ENCODE results near the gene NSMCE3.

NSMCE3 gene

DNA sequence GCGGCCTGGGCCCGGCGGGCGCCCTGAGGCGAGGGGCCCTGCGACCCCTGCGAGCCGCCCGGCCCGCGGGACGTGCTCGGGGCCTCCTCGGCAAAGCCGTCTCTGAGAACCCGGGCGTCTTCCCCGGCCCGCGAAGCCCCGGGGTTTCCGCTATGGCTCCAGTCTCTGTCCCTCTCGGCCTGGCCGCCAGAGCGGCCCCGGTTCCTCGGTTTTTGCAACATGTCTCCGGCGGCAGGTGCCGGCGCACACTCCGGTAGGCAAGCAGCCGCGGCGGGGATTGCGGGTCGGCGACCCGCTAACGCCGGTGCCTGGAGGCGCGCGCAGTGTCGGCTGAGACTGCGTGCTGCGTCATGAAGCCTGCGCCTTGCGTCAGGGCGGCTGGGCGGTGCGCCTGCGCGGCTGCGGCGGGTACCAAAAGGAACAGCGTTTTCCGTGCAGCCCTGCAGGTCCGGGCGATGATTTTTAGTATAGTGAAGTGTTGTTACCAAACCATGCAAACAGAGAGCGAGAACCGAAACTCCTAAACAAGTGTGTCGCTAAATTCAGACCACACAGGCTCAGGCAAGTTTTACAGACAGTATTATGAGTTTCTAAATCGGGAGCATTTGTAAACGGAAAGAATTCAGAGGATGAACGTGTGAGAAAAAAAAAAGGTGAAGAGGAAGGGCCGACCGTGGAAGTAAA, at the start of gene NSMCE3:
Gene NSMCE3, minus strand, starts transcription at position 338 of the 684 bp plus-strand sequence. Its CDS starts 117 bp downstream, at position 221.
- peak; percentile 31 for DNase-seq

DNA sequence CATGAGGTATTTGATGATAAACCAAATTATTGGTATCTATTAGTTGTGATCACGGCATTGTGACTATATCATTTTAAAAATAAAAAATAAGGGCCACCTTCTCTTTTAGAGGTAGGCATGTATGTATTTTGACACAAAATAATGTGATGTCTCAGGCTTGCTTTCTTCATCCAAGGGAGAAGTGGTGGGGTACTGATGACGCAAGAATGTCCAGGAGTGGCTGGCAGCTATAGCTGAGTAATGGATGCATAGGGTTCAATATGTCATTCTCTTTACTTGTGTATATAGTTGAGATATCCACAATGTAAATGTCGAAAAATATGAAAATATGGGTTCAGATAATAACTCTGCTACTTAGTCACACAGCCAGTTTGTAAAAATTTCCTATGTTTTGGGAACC, 46.8 kb upstream of the NSMCE3 start:
- DNase-seq = no peak

DNA sequence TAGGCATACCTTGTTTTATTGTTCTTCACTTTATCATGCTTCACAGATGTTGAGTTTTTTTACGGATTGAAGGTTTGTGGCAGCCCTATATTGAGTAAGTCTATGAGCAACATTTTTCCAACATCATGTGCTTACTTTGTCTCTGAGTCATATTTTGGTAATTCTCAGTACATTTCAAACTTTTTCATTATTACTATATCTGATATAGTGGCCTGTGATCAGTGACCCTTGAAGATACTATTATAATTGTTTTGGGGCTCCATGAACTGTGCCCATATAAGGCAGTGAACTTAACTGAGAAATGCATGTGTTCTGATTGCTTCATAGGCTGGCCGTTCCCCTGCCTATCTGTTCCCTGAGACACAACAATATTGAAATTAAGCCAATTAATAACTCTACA, 42.8 kb upstream of the NSMCE3 start:
- DNase-seq = no peak

DNA sequence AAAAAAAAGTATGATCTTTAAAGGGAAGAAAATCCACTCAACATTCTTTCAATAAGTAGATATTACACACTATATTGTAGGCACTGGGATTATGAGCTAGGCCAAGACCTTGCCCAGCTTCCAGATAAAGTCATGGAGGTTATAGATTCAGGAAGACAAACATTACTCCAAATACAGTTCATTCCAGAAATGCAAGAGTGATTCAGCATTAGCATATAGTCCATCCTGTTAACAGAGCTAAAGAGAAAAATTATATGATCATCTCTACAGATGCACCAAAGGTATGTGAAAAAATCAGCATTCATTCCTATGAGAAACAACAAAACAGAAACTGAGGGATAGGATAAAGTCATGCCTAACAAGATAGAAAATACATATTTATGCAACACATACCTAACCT, 42.1 kb upstream of the NSMCE3 start:
- no peak for DNase-seq

DNA sequence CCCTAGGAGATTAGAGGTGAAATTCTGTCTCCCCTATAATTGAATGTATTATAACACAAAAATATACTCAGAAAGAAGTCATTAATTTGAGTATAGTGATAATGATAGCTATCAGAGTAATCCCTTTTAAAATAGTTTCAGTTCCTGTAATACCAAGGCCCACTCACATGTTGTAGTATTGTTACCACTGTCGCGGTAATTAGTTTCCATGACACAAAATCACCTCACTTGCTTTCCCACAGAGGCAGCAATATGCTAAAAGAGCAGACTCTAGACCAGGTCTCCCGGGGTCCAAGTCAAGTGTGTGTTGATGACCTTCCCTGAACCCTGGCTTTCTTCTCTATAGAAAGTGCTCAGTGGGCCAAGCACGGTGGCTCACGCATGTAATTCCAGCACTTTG, 39.5 kb upstream of the NSMCE3 start:
- no peak for DNase-seq

DNA sequence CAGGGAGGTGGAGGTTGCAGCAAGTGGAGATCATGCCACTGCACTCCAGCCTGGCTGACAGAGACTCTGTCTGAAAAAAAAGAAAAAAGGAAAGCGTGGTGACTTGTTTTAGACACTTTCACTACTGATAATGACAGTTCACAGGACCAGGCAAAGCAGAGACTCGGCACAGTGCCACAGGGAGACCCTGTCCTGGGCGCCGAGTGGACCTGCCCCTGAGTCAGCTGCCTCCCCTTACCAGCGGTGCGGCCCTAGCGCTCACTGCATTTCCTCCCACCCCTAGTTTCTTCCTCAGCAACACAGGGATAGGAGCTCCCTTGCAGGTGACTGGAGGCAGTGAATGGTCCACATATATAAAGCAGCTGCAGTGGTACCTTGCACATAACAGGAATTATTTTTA, 38.7 kb upstream of the NSMCE3 start:
- DNase-seq = no peak

DNA sequence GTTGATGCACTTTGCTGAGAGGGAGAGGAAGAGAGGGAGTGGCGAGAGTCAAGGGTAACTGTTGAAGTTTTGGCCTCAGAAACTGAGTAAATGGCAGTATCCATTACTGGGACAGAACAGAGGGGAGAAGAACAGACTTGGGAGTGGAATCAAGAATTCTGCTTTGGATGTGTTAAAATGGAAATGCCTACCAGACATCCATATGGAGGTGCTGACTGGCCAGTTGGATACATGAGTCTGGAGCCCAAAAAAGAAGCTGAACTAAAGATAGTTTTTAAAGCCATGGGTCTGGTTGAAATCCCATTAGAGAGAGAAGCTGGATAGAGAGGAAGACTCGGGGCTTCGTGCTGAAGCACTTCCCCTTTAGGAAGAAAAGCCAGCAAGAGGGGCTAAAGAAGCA, 35.9 kb upstream of the NSMCE3 start:
- DNase-seq = no peak

DNA sequence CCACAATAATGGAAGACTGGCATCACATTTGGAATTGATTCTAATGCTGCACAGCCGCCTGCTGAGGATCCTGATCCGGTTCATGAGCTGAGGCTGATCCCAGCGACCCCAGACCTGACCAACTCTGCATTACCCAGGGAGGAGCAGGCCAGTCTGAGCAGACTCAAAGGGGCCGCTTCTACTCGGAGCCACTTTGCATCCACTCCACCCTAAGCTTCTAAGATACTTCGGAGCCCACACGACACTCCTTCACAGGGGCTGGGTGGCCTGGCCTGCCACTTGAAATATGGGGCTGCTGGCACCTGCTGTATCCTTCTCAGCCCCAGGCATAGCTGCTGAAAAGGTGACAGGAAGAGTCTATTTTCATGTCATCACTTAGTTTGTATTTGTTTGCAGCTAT, 33.2 kb upstream of the NSMCE3 start:
- no peak for DNase-seq

DNA sequence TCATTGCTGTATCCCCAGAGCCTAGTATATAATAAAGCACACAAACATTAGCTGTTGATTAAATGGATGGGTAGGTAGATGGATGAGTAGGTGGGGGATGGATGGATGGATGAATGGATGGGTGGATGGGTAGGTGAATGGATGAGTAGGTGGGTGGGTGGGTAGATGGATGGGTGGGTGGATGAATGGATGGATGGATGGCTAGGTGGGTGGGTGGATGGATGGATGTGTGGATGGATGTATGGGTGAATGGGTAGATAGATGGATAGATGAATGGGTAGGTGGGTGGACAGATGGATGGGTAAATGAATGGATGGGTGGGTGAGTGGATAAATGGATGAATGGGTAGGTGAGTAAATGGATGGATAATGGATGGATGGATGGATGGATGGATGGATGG, 30.2 kb upstream of the NSMCE3 start:
- no peak for DNase-seq

DNA sequence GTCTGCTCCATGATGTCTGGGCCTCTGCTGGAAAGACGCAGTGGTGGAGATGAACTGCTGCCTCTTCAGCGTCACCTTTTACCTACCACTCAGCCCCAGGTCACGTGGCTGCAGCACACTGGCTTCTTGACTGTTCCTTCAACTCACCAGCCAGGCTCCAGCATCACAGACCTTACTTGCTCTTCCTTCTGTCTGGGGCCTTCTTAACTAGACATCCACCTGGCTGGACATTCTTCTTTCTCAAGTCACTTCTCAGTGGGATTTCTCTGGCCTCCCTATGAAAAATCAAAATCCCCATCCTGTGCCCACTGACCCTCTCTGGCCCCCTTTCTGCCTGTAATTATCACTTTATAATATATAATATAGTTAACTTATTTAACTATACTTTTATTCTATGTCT, 29.7 kb upstream of the NSMCE3 start:
- DNase-seq = no peak

DNA sequence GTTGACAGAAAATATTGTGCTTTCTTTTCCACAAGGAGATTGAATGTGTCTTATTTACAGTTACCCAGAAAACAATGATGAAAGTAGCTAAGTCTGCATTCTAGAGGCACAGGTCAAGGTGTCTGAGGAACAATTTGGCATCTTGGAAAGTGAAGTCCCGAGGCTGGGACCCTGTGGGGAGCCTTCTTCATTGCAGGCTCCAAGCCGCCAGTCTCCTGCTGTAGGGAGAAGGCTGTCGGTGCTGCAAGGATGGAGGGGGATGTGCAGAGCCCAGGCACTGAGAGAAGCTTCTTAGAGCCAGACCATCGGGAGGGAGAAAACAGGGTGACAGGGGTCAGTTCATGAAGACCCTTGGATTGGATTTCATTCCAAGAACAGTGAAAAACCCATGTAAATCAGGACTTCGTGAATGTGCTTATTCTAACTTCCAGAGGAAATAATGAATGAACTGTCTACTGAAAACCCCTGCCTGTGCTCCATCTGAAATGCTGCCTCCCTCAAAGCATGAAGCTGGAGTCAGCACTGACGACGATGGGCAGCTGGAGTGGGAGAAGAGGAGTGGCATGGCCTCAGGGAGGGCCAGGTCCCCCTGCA, 25.2 kb upstream of the NSMCE3 start:
- no peak for DNase-seq

DNA sequence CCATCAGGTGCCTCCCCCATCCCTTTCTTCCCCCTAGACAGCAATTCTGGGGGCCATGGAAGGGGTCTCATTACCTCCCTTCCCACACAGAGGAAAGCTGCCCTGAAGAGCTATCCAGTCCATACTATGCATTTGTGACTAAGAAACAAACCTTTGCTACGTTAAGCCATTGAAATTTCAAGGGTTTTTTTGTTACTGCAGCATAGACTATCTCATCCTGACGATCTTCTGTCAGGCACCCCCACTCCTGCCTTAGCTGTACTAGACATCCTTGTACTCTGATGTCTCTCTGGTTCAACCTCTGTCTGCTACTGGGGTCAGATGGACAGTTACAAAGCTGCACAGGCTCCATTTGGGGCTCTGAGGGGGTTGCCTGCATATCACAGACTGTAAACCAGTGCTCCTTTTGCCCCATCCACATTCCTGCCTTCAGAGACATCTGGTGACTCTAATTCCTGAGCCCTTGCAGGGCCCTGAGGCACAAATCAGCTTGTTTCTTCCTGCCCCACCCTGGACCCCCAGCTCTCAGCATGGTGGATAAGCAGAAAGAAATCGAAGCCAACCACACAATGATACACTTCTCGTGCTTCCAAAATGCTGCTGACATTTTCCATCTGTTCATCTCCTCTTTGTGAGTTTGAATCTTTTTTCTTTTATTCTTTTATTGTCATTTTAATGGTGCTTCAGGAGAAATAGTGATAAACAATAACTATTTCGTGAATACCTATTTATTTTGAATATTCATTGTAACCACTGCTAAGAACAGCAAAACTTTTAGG, 21.6 kb upstream of the NSMCE3 start:
- no peak for DNase-seq

DNA sequence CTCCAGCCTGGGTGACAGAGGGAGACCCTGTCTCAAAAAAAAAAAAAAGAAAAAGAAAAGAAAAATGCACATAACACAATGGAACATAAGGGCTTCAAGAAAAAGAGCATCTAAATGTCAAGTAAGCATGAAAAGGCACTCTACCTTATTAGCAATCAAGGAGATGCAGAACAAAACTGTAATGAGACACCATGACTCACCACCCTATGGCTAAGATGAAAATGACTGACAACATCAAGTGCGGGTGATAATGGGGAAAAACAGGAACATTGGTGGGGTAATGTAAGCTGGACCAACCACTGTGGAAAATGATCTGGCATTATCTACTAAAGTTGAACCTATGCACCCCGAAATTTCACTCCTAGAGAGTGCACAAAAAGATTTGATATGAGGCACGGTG, 19.6 kb upstream of the NSMCE3 start:
- no peak for DNase-seq

DNA sequence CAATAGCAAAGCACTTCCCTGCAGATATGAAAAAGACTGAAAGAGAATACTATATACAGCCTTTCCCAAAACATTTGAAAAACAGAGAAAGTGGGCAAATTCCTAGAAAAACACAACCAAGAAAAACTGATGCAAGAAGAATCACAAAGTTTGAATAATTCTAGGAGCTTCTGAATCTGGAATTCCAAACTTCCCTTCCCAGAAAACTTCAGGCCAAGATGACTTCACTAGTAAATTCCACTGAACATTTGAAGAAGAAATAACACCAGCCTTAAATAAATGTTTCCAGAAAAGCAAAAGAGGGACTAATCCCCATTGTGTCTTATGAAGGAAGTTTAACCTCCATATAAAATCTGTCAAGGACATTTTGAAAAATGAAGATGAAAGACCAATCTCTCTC, 15.8 kb upstream of the NSMCE3 start:
- DNase-seq = no peak

DNA sequence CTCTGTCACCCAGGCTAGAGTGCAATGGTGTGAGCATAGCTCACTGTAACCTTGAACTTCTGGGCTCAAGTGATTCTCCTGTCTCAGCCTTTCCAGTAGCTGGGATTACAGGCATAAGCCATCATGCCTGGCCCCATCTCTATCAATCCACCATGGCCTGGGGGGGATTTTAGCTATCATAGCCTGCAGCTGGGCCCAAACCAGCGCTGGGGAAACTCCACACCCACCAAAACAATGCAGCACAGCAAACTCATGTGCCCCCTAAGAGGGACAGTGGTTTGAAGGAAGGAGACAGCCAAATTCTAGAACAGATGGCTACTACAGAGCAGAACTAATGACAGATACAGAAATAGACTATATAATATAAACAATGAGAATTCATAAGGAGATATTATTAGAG, 13.8 kb upstream of the NSMCE3 start:
- DNase-seq = no peak

DNA sequence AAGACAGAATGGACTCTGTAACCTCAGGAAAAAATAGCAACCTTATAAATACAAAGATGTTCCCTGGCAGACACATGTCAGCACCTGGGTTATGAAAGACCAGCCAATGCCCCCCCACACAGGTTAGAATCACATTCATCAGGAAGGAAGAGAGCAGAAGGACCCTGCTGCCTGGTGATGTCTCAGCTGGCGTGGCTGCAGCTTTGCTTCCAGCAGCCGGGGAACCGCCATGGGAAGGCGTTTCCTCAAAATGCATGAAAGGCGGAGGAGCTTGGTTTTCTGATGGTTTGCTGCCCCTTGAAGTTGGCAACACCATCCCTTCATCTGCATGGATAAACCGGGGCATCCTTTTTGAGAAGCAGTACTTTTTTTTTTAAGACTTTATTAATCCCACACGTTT, 10.9 kb upstream of the NSMCE3 start:
- DNase-seq = no peak

DNA sequence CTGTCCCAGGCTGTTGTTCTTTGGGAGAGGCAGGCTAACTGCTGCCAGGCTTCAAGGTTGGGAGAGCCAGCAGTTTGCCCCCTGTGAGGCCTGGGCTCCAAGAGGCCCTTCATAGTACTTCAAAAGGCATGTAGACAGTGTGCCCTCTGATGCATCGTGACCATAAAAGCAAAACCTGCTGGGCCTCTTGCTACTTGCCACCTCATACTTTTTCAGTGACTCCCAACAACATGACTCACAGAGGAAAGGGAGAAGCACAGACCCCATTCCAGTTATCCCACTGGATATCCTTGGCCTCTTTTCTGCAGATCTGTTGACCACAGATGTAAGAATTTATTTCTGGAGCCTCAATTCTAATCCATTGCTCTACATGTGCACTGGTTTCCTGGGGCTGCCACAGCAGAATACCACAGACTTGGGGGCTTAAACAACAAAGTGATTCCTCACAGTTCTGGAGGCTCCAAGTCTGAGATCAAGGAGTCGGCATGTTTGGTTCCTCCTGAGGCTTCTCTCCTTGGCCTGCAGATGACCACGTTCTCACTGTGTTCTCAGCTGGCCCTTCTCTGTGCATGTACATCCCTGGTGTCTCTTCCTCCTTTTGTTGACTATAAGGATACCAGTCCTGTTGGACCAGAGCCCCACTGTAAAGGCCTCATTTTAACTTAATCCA, 8.9 kb upstream of the NSMCE3 start:
- DNase-seq = no peak

DNA sequence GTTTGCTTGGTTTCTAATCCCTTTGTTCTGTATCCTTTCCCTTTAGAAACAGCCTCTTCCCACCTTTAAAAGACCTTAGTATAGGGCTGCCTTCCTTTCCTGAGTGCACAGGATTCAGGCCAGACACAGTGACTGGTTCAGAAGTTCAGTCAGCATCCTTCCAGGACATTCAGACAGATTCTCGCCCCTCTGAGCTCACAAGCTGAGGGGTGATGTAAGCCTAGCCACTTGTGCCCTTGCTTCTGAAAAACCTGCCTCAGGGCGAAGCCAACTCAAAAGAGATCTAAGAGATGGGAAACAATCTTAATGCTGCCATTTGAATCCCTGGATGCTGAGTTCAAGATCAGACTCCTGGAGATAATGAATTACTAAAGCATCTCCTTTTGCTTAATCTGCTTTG, 6.7 kb upstream of the NSMCE3 start:
- no peak for DNase-seq

DNA sequence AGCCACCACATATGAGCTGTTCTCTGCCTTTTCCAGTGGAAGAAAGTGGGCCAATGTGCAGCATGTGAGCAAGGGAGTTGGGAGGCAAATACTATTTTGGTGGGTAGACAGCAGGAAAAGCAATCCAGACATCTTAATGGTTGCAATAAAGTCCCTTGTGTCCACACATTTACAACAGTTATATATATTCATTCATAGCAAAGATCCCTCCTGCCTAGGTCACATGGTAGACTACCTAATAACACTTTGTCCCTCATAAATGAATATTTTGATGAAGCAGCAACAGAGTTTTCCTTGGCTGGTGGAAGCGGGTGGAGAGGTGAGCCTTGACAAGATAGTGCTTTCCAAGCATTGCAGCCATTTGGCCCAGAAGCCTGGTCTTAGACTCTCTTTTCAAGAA, 6.2 kb upstream of the NSMCE3 start:
- no peak for DNase-seq

DNA sequence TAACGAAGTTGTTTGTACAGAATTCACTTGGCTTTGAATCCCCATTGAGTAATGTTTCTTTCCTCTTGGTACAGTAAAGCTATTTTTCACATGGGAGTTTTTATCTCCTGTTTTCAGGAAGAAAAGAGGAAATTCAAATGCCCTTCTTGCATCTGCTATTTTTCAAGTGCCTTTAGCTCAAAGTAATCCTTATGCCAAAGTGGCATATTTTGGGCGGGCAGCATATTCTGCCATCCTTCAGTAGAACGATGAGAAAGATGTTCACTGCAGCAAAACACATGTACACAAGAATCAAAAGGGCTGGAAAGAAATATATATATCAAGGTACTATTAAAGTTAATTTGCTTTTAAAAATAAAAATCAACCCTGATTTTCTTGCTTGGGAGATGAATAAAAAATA, 5.3 kb upstream of the NSMCE3 start:
- no peak for DNase-seq

DNA sequence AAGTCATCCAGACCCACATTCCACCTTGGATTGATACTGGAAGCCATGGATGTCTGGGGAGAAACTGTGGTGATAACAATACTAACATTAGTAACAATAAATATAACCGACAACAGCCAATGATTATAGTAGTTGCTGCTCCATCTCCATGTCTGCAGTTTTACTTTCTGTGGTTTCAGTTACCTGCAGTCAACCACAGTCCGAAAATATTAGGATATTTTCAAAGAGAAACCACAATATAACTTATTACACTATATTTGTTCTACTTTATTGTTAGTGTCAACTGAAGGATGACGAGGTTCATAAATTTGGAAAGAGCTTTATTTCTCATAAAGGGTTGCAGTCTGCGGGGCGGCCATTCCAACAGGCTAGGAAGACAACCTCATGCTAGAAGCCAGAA, 2.6 kb upstream of the NSMCE3 start:
- DNase-seq = no peak

DNA sequence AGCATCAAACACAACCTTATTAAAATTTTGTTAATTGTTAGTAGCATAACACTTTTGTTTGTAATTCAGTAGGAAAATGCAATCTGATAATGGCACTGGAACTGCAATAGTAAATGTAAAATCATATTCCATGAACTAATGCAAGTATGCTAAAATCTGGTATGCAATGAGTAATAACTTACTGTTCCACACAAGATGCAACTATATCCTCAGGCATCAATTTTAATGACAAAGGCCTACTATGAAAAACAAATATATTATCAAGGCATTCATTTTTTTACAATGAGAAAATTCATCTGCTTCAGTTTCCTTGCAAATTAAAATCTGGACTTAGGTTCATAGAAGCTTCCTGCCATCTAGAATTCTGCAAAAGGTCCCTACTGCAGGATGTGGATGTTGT, 1.4 kb upstream of the NSMCE3 start:
- no peak for DNase-seq

DNA sequence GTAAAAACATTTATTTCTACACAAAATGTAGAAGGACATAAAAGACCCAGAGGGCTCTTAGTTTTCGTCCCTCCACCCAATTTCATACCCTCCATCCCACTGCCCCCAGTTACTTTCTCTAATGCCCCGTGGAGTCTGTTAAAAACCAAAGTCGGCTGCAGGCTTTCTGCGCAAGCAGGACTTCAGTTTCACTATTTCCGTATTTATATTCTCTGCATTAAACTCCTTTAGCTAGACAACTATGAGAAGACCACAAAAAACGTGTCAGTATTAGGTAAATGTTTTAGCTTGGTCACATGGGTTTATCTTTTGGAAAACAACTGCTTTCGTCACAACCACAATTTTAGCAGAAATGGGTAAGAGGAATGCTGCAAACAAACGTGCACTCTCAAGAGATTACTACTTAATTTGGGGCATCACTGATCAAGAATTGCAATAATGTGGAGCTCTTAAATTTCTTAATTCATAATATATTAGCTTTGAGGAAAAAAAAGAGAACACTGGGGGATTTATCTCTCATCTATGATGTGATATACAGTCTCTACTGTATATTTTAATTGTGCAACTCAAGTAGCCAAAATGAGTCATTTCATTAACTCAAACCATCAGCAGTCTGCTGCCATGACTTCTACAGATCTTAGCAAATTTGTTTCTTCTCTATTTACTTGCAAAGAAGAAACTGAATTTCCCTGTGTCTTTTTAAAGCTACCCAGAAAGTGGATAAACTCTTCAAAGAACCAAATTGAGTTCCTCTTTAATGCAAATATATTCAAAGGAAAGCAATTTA, 740 bp upstream of the NSMCE3 start:
- DNase-seq = no peak

Measured in NCI-H1417 treated with DMSO at 0.1 percent for 48 hours (cell line).